HG02759 (cell line): Measurements from ENCODE around the gene OR51I2.

ENCODE experiments used
- ATAC-seq: cut with Tn5 transposase; IDR thresholded peaks from one replicate; pipeline ENCODE4 v1.9.1; 2021; ENCODE audit warnings: mild to moderate bottlenecking, moderate library complexity; ENCODE audit not compliant: unreplicated experiment

The OR51I2 gene

GRCh38 chr11:5505363-5506048 is 56.4 kb downstream of the OR51I2 start:
- ATAC-seq, result no peak
